Measurements from ENCODE around the gene EMCN. TPM values are rescaled to one million over a fixed set of nuclear protein-coding genes. Genes with fewer than 3 reads are reported as not detected.

EMCN gene, protein sequence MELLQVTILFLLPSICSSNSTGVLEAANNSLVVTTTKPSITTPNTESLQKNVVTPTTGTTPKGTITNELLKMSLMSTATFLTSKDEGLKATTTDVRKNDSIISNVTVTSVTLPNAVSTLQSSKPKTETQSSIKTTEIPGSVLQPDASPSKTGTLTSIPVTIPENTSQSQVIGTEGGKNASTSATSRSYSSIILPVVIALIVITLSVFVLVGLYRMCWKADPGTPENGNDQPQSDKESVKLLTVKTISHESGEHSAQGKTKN
- total RNA-seq = not detected in 2 replicates

DNA sequence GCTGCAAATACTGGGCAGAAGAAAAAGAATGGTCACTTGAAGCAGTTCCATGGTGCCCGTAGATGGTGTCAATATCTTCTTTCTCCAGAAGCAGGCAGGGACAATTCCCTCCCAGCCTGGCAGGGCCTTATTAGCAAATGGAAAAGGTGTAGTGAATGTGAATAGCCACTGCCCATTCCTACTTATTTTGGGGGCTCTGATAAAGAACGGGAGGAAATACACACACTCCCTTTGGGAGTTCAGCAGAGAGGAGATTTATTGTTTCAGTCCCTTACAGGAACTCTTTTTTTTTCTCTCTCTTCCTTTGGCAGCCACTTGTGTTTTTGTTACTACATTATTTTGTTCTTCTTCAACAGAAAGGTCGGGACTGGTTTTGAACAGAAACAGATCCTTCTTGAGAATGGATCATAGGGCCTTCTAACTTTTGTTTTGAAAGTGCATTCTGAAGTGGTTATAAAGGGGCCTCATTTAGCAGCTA is at the start of gene EMCN:
Gene EMCN (minus strand): TSS at position 159 of the 478 bp plus-strand sequence. CDS start 108 bp downstream, at position 51.

